Mesendoderm (in vitro differentiated cells): Measurements from ENCODE around the gene LCMT2.

Source experiments
- DNase-seq: peaks from one replicate; pipeline ENCODE4 v3.0.0; 2013
- H2AK5ac ChIP-seq: 2 replicates; pipeline ENCODE4 v1.6.1; 2013; ENCODE audit warnings: low read length, inconsistent platforms
- H2BK120ac ChIP-seq: 2 replicates; pipeline ENCODE4 v1.6.1; 2013; ENCODE audit warnings: low read depth, mild to moderate bottlenecking, low read length, moderate library complexity, mixed read lengths
- H2BK15ac ChIP-seq: replicated peaks from 2 replicates; pipeline ENCODE4 v1.6.1; 2013; ENCODE audit warnings: low read depth, mild to moderate bottlenecking, moderate library complexity
- H2BK5ac ChIP-seq: 2 replicates; pipeline ENCODE4 v1.6.1; 2013; ENCODE audit warnings: low read length, inconsistent platforms
- H3K18ac ChIP-seq: 2 replicates; pipeline ENCODE4 v1.6.1; 2013; ENCODE audit warnings: mild to moderate bottlenecking, low read length, mixed read lengths
- H3K23ac ChIP-seq: one replicate; pipeline ENCODE4 v1.6.1; 2013; ENCODE audit warnings: low read length
- H3K27ac ChIP-seq: 2 replicates; pipeline ENCODE4 v1.5.1; 2013; ENCODE audit warnings: low read depth, mild to moderate bottlenecking, inconsistent platforms, low read length, moderate library complexity
- H3K27me3 ChIP-seq: 2 replicates; pipeline ENCODE4 v1.6.1; 2013; ENCODE audit warnings: low read length, control low read depth, mild to moderate bottlenecking, inconsistent platforms; ENCODE audit not compliant: insufficient read depth, poor library complexity
- H3K36me3 ChIP-seq: 2 replicates; pipeline ENCODE4 v1.6.1; 2013; ENCODE audit warnings: low read length, inconsistent platforms; ENCODE audit not compliant: control insufficient read depth, insufficient read depth
- H3K4ac ChIP-seq: one replicate; pipeline ENCODE4 v1.6.1; 2013; ENCODE audit warnings: low read depth, mild to moderate bottlenecking, low read length, moderate library complexity
- H3K4me1 ChIP-seq: 2 replicates; pipeline ENCODE4 v1.6.1; 2013; ENCODE audit warnings: low read depth, low read length, inconsistent platforms; ENCODE audit not compliant: control insufficient read depth
- H3K4me2 ChIP-seq: 2 replicates; pipeline ENCODE4 v1.6.1; 2013; ENCODE audit warnings: low read length
- H3K4me3 ChIP-seq: 2 replicates; pipeline ENCODE4 v1.5.1; 2013; ENCODE audit warnings: mild to moderate bottlenecking, low read length
- H3K56ac ChIP-seq: one replicate; pipeline ENCODE4 v1.6.1; 2013; ENCODE audit warnings: low read length
- H3K79me1 ChIP-seq: 2 replicates; pipeline ENCODE4 v1.6.1; 2013; ENCODE audit warnings: low read length, inconsistent platforms
- H3K79me2 ChIP-seq: 2 replicates; pipeline ENCODE4 v1.6.1; 2013; ENCODE audit warnings: mild to moderate bottlenecking, low read length; ENCODE audit not compliant: control insufficient read depth, insufficient read depth
- H3K9ac ChIP-seq: 2 replicates; pipeline ENCODE4 v1.6.1; 2013; ENCODE audit warnings: low read length, inconsistent platforms
- H4K5ac ChIP-seq: one replicate; pipeline ENCODE4 v1.6.1; 2013; ENCODE audit warnings: low read length
- H4K8ac ChIP-seq: one replicate; pipeline ENCODE4 v1.6.1; 2013; ENCODE audit warnings: low read depth, mild to moderate bottlenecking, control low read depth, low read length, moderate library complexity
- WGBS: extraction: QIAGEN DNeasy Blood & Tissue Kit; methylation state at CpG from one replicate; pipeline ENCODE4 v1.1.7; 2013; ENCODE audit warnings: low lambda C conversion rate, missing lambda C conversion rate; ENCODE audit not compliant: insufficient coverage; ENCODE audit errors: extremely low coverage; 5-methylcytosine and 5-hydroxymethylcytosine counted together

The LCMT2 gene

GRCh38 chr15:43346305-43346704, 15.9 kb upstream of the LCMT2 start:
- Histone ChIP-seq H4K5ac (no peak overlapping the region), H3K56ac (no peak overlapping the region), H3K79me2 (no peaks in the 10 kb centered on the region), H2BK5ac (no peak overlapping the region), H3K18ac (no peak overlapping the region), H2AK5ac (no peak overlapping the region), H3K4me2 (no peak overlapping the region), H3K27ac (no peak overlapping the region), H3K27me3 (no peaks in the 10 kb centered on the region), H3K4ac (no peak overlapping the region), H3K79me1 (no peaks in the 10 kb centered on the region), H3K9ac (no peak overlapping the region), H3K36me3 (no peaks in the 10 kb centered on the region), H2BK15ac (no peak overlapping the region), H3K23ac (no peak overlapping the region), H2BK120ac (no peak overlapping the region), H3K4me1 (no peaks in the 10 kb centered on the region), H4K8ac (no peak overlapping the region), H3K4me3 (no peak overlapping the region)
- DNase-seq: no peak
- no CpG with 5 or more reads among the region's 2 CpGs for WGBS

DNA sequence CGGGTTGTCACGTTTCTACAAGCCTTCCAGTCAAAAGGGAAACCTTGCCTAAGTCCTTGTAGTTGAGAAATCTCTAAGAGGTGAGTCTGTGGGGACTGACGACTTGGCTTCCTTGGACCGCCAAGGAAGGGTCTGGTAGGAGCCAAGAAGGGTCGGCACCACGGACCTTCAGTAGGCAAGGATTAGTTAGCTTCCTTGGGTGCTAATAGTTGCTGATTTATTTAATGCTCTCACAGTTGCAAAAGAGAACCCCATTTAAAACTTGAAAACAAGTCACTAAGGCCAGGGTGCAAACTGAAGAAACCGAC, 361 bp upstream of the LCMT2 start:
- Histone ChIP-seq H4K5ac (peak overlapping the region; percentile 29), H3K23ac (peak overlapping the region; percentile 50), H2AK5ac (no peak overlapping the region), H3K36me3 (no peaks in the 10 kb centered on the region), H3K27me3 (no peaks in the 10 kb centered on the region), H4K8ac (no peak overlapping the region), H3K4me3 (peak overlapping the region; percentile 87), H3K79me1 (peaks cover 11% of the 10 kb centered on the region), H3K27ac (no peak overlapping the region), H3K4me2 (peak overlapping the region; percentile 73), H3K56ac (peak overlapping the region; percentile 92), H3K4ac (no peak overlapping the region), H2BK5ac (no peak overlapping the region), H3K18ac (no peak overlapping the region), H2BK15ac (no peak overlapping the region), H3K4me1 (peaks cover 10% of the 10 kb centered on the region), H3K79me2 (peaks cover 15% of the 10 kb centered on the region), H3K9ac (peak overlapping the region; percentile 89), H2BK120ac (no peak overlapping the region)
- WGBS: no CpG with 5 or more reads among the region's 7 CpGs
- DNase-seq: no peak

GRCh38 chr15:43329217-43329959, 985 bp downstream of the LCMT2 start:
- no peak overlapping the region for H2BK120ac ChIP-seq
- peak overlapping the region; percentile 51 for H3K23ac ChIP-seq
- H3K18ac ChIP-seq: peak overlapping the region; percentile 80
- no peak overlapping the region for H2BK15ac ChIP-seq
- no peak overlapping the region for H4K5ac ChIP-seq
- H3K56ac ChIP-seq: peak overlapping the region; percentile 95
- H3K4me1 ChIP-seq: peaks cover 10% of the 10 kb centered on the region
- peaks cover 11% of the 10 kb centered on the region for H3K79me1 ChIP-seq
- no peaks in the 10 kb centered on the region for H3K27me3 ChIP-seq
- peak overlapping the region; percentile 85 for H3K4me2 ChIP-seq
- H3K27ac ChIP-seq: peak overlapping the region; percentile 90
- peak; percentile 70 for DNase-seq
- no peak overlapping the region for H4K8ac ChIP-seq
- H3K4me3 ChIP-seq: peak overlapping the region; percentile 57
- no CpG with 5 or more reads among the region's 38 CpGs for WGBS
- peak overlapping the region; percentile 88 for H3K9ac ChIP-seq
- H3K36me3 ChIP-seq: no peaks in the 10 kb centered on the region
- peak overlapping the region; percentile 82 for H3K4ac ChIP-seq
- H2BK5ac ChIP-seq: peak overlapping the region; percentile 49
- peaks cover 15% of the 10 kb centered on the region for H3K79me2 ChIP-seq
- H2AK5ac ChIP-seq: no peak overlapping the region

- Histone ChIP-seq H3K4ac (no peak overlapping the region), H3K23ac (no peak overlapping the region), H3K4me2 (no peak overlapping the region), H3K18ac (no peak overlapping the region), H3K56ac (no peak overlapping the region), H3K27me3 (no peaks in the 10 kb centered on the region), H3K36me3 (no peaks in the 10 kb centered on the region), H3K9ac (no peak overlapping the region), H3K79me1 (peaks cover 11% of the 10 kb centered on the region), H3K4me3 (no peak overlapping the region), H4K8ac (no peak overlapping the region), H2BK120ac (no peak overlapping the region), H3K79me2 (peaks cover 15% of the 10 kb centered on the region), H3K27ac (no peak overlapping the region), H3K4me1 (peaks cover 8% of the 10 kb centered on the region), H4K5ac (no peak overlapping the region), H2BK5ac (no peak overlapping the region), H2BK15ac (no peak overlapping the region), H2AK5ac (no peak overlapping the region)
- no peak for DNase-seq
- no CpG with 5 or more reads among the region's 6 CpGs for WGBS
Measured at GRCh38 chr15:43325039-43325684, 5.2 kb downstream of the LCMT2 start.

- Histone ChIP-seq H2BK15ac (no peak overlapping the region), H3K79me1 (no peaks in the 10 kb centered on the region), H3K79me2 (no peaks in the 10 kb centered on the region), H3K27ac (no peak overlapping the region), H3K23ac (no peak overlapping the region), H4K8ac (no peak overlapping the region), H3K4me2 (no peak overlapping the region), H3K4me1 (no peaks in the 10 kb centered on the region), H3K56ac (no peak overlapping the region), H2AK5ac (no peak overlapping the region), H2BK120ac (no peak overlapping the region), H2BK5ac (no peak overlapping the region), H3K9ac (no peak overlapping the region), H3K4ac (no peak overlapping the region), H3K18ac (no peak overlapping the region), H3K4me3 (no peak overlapping the region), H4K5ac (no peak overlapping the region), H3K36me3 (no peaks in the 10 kb centered on the region), H3K27me3 (no peaks in the 10 kb centered on the region)
- no CpG with 5 or more reads among the region's 4 CpGs for WGBS
- DNase-seq: peak; percentile 22
Measured at GRCh38 chr15:43318990-43319771, 11.2 kb downstream of the LCMT2 start.
